GM18909 (cell line): ENCODE results near the gene CPT1C.

ENCODE experiments used
- ATAC-seq: cut with Tn5 transposase; IDR thresholded peaks from one replicate; pipeline ENCODE4 v1.9.1; 2021; ENCODE audit warnings: mild to moderate bottlenecking; ENCODE audit not compliant: unreplicated experiment, poor library complexity

The CPT1C gene

GRCh38 chr19:49679771-49680413, 11.0 kb upstream of the CPT1C start:
- no peak for ATAC-seq

- ATAC-seq = no peak
These were observed 10.2 kb upstream of the CPT1C start for GRCh38 chr19:49680421-49681351.

GRCh38 chr19:49681830-49682229, 9.1 kb upstream of the CPT1C start:
- no peak for ATAC-seq

GRCh38 chr19:49682274-49682673, 8.6 kb upstream of the CPT1C start:
- no peak for ATAC-seq

GRCh38 chr19:49683814-49684250, 7.1 kb upstream of the CPT1C start:
- no peak for ATAC-seq

GRCh38 chr19:49684251-49684982, 6.5 kb upstream of the CPT1C start:
- ATAC-seq = no peak

- ATAC-seq = no peak
These were observed 5.8 kb upstream of the CPT1C start for GRCh38 chr19:49684983-49685553.

- no peak for ATAC-seq
These were observed 5.0 kb upstream of the CPT1C start for GRCh38 chr19:49685845-49686332.

GRCh38 chr19:49686503-49687088, 4.3 kb upstream of the CPT1C start:
- ATAC-seq = no peak

GRCh38 chr19:49687150-49687549, 3.8 kb upstream of the CPT1C start:
- ATAC-seq = no peak

- no peak for ATAC-seq
These were observed 3.2 kb upstream of the CPT1C start for GRCh38 chr19:49687566-49688316.

- ATAC-seq = no peak
These were observed 2.3 kb upstream of the CPT1C start for GRCh38 chr19:49688531-49689132.

- ATAC-seq = no peak
These were observed 1.5 kb upstream of the CPT1C start, which contains the start of gene ADM5 for GRCh38 chr19:49689133-49690078. TSS of gene ADM5 (plus strand) at chr19:49689594. CDS start at chr19:49689838, 244 bp downstream.

- no peak for ATAC-seq
These were observed 749 bp upstream of the CPT1C start for GRCh38 chr19:49690079-49690655.

GRCh38 chr19:49691243-49692146, 579 bp downstream of the CPT1C start:
- ATAC-seq = no peak

- ATAC-seq = no peak
These were observed 1.2 kb downstream of the CPT1C start for GRCh38 chr19:49692147-49692506.
